K562 (cell line): ENCODE results near the gene BCL2L13. TPM values are rescaled to one million over a fixed set of nuclear protein-coding genes. Genes with fewer than 3 reads are reported as not detected.
A peak's percentile ranks its signal among the peaks of the same experiment; 100 is the strongest.

Experiments
- ATAC-seq: fragments of 200-7000 bp; cut with Tn5 transposase; 3 replicates; pipeline ENCODE4 v1.9.1; 2020; ENCODE audit warnings: moderate library complexity
- BruUV-seq: library from RNA; stranded (reverse); fragments of 400-500 nt; replicated peaks from 2 replicates; lab custom pipeline; 2021; lab: Mats Ljungman, UMichigan
- CTCF ChIA-PET: fragments of 300-600 bp; formaldehyde crosslinking; extraction: SDS; loops from one replicate; lab custom pipeline; 2021; ENCODE audit warnings: low intra/inter-chr PET ratio; lab: Yijun Ruan, JAX
- POLR2A ChIA-PET: fragments of 300-600, 350-650 bp; sonication (Branson Sonifier 250); formaldehyde crosslinking; extraction: SDS; loops from one replicate; lab custom pipeline; 2021; ENCODE audit warnings: antibody characterized with exemption, inconsistent platforms; lab: Yijun Ruan, JAX
- DNase-seq, 4 experiments: peaks; one replicate each; pipeline versions ENCODE4 v3.0.0 to v3.0.0-alpha.2; 2011 to 2018; ENCODE audit warnings: low spot score in 3 of 4, mixed read lengths in 3 of 4; ENCODE audit errors: extremely low read depth in 1 of 4
- FAIRE-seq: peaks from 2 replicates; lab custom pipeline; 2011; peaks lifted over from hg19 to GRCh38; lab: Jason Lieb, UNC
- H2AFZ ChIP-seq: 2 replicates; pipeline ENCODE4 v1.6.0; 2011; ENCODE audit warnings: low read depth, low read length, control low read depth, inconsistent platforms
- H3K27ac ChIP-seq: fragments of 200-600 bp; 3 replicates; pipeline ENCODE4 v1.8.0; 2011; ENCODE audit warnings: low read depth, mild to moderate bottlenecking, control low read depth, inconsistent platforms, low read length, moderate library complexity, mixed read lengths; ENCODE audit errors: extremely low read depth
- H3K27me3 ChIP-seq, 2 experiments: fragments of 300-600 bp in 1 of 2; 2 replicates in 1 of 2; 3 replicates in 1 of 2; pipeline versions ENCODE4 v1.6.0 to v1.8.0; 2011; ENCODE audit warnings: inconsistent platforms in 2 of 2, low read length in 2 of 2, mild to moderate bottlenecking in 1 of 2, mixed read lengths in 1 of 2, moderate library complexity in 1 of 2; ENCODE audit not compliant: control insufficient read depth in 2 of 2, insufficient read depth in 2 of 2
- H3K36me3 ChIP-seq: fragments of 300-600 bp; 3 replicates; pipeline ENCODE4 v1.8.0; 2011; ENCODE audit warnings: mild to moderate bottlenecking, low read length, inconsistent platforms; ENCODE audit not compliant: control insufficient read depth, insufficient read depth
- H3K4me1 ChIP-seq, 2 experiments: fragments of 200-600 bp in 1 of 2; replicated peaks in 1 of 2; 2 replicates in 1 of 2; 3 replicates in 1 of 2; pipeline versions ENCODE4 v1.5.1 to v1.8.0; 2011; ENCODE audit warnings: inconsistent platforms in 2 of 2, low read length in 2 of 2, mild to moderate bottlenecking in 1 of 2, mixed read lengths in 1 of 2, moderate library complexity in 1 of 2; ENCODE audit not compliant: control insufficient read depth in 2 of 2, insufficient read depth in 2 of 2
- H3K4me2 ChIP-seq: 2 replicates; pipeline ENCODE4 v1.6.1; 2011; ENCODE audit warnings: low read length, control low read depth, inconsistent platforms, mixed read lengths; ENCODE audit not compliant: insufficient read depth
- H3K4me3 ChIP-seq: fragments of 200-600 bp; sonication (generic), shearing (Covaris generic); 2 replicates; pipeline ENCODE4 v1.5.1; 2016; ENCODE audit warnings: control low read depth, inconsistent platforms
- H3K79me2 ChIP-seq: fragments of 200-600 bp; 3 replicates; pipeline ENCODE4 v1.8.0; 2011; ENCODE audit warnings: low read length, inconsistent platforms; ENCODE audit not compliant: control insufficient read depth, insufficient read depth
- H3K9ac ChIP-seq, 2 experiments: 2 replicates each; pipeline versions ENCODE4 v1.6.0 to v1.6.1; 2011; ENCODE audit warnings: low read depth in 2 of 2, low read length in 2 of 2, control low read depth in 1 of 2, inconsistent platforms in 1 of 2, mild to moderate bottlenecking in 1 of 2, mixed read lengths in 1 of 2; ENCODE audit not compliant: insufficient read depth in 1 of 2
- H3K9me1 ChIP-seq: one replicate; pipeline ENCODE4 v1.6.0; 2011; ENCODE audit warnings: inconsistent platforms, mild to moderate bottlenecking, low read length, moderate library complexity; ENCODE audit not compliant: control insufficient read depth, insufficient read depth
- H3K9me3 ChIP-seq: replicated peaks from 2 replicates; pipeline ENCODE4 v1.5.1; 2011; ENCODE audit warnings: low read depth, low read length, inconsistent platforms; ENCODE audit not compliant: control insufficient read depth, insufficient read depth
- H4K20me1 ChIP-seq: replicated peaks from 2 replicates; pipeline ENCODE4 v1.6.1; 2011; ENCODE audit warnings: low read length, inconsistent platforms, mixed read lengths; ENCODE audit not compliant: control insufficient read depth, insufficient read depth
- MYNN ChIP-seq, 2 experiments: sonication (generic); formaldehyde crosslinking in 1 of 2; IDR thresholded peaks; 2 replicates each; pipeline versions ENCODE4 v1.5.0 to v1.6.1; 2016 to 2020; ENCODE audit warnings: antibody characterized with exemption in 1 of 2, missing genetic modification reagents in 1 of 2
- POLR2A ChIP-seq: fragments of 450-650 bp; conservative IDR thresholded peaks from 2 replicates; pipeline ENCODE4 v1.6.1; 2016
- THRA ChIP-seq: fragments of 450-650 bp; IDR thresholded peaks from 2 replicates; pipeline ENCODE4 v1.6.1; 2017; ENCODE audit warnings: mild to moderate bottlenecking, moderate library complexity
- WGBS: fragments of 100-300 bp; shearing (Covaris generic); methylation state at CpG from one replicate; pipeline ENCODE4 v1.1.6; 2016; ENCODE audit warnings: low coverage, mixed read lengths; ENCODE audit not compliant: insufficient coverage; ENCODE audit errors: missing lambda C conversion rate; 5-methylcytosine and 5-hydroxymethylcytosine counted together
- in situ Hi-C: fragments of 300-500 bp; cut with MboI; formaldehyde crosslinking; loops from 4 replicates; pipeline ENCODE4 v1.15.0; 2018; ENCODE audit warnings: inconsistent platforms, mixed read lengths
- intact Hi-C: fragments of 100-400 bp; cut with micrococcal nuclease; formaldehyde crosslinking; loops from 2 replicates; pipeline ENCODE4 v1.14.2; 2022
- polyA plus RNA-seq, 8 experiments: library from polyadenylated mRNA; depleted of rRNA in 4 of 8; stranded (reverse) in 5 of 8; unstranded in 3 of 8; fragments of >200 nt; fragmentation: Nextera tagmentation in 2 of 8; fragmentation: Illumina TruSeq in 1 of 8; extraction: Ambion mirVana in 2 of 8; extraction: Trizol in 1 of 8; gene quantifications; 2 replicates each; pipeline versions ENCODE4 v1.2.1 to v1.2.3, GENCODE V29; 2011 to 2014; ENCODE audit warnings: inconsistent platforms in 1 of 8, missing spikeins in 1 of 8
- total RNA-seq, 7 experiments: library from RNA; depleted of rRNA in 6 of 7; stranded (reverse); fragments of >200 nt in 6 of 7; fragmentation: Illumina TruSeq in 2 of 7; extraction: Trizol in 2 of 7; gene quantifications; 2 replicates each; pipeline versions ENCODE4 v1.2.1 to v1.2.3, GENCODE V29; 2011 to 2021; ENCODE audit warnings: low replicate concordance in 1 of 7
- TF ChIP-seq, protein P1 (sequence below), 2 experiments: fragments of 450-650 bp; conservative IDR thresholded peaks; 2 replicates each; pipeline ENCODE4 v1.6.1; 2017; ENCODE audit warnings: mild to moderate bottlenecking in 2 of 2, moderate library complexity in 2 of 2

The BCL2L13 gene
- total and polyA plus RNA-seq, 9 of the 15 experiments (the other 6 are each of a cell fraction or from before 2014, with no cell fraction given) = 41.5 to 63.4 (median 56.5) TPM

DNA sequence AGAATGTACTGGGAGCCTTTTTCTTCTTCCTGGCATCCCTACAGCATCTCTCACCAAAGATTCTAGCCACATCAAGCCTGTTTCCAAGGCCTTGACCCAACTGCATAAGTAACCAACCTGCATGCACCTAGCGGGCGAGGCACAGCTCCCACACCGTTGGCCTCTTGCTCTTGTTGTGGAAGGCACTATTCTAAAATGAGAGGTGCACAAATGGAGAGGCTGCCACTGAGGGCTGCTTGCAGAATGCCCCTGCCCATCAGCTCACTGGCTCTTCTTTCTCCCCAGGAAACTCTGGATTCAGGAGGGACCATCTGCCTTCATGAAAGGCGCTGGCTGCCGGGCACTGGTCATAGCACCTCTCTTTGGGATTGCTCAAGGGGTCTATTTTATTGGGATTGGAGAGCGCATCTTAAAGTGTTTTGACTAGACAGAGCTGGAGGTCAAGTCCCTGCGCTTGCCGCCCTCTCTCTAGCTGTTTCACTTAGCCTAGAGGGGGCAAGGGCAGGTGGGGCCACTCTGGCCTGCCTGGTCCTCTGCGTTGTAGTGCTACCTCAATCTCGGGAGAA, 48.7 kb upstream of the BCL2L13 start:
- no peak for FAIRE-seq
- POLR2A ChIA-PET = interaction anchor here (1.2 to 1.6 kb wide), 4 partner anchors 8 to 19 kb away, joined by 3 to 5 read pairs (median 4); no protein-coding TSS in a partner anchor

More for the DNA sequence above, 48.7 kb upstream of the BCL2L13 start:
- CTCF ChIA-PET = no interaction called here
- Histone ChIP-seq H3K9me1 (no peaks in the 10 kb centered on the region), H3K4me1 (no peaks in the 10 kb centered on the region), H3K27me3 (peaks cover 0 to 1% of the 10 kb centered on the region in 2 experiments; a peak in 2 of 5 replicates), H3K9me3 (no peaks in the 10 kb centered on the region), H3K36me3 (peaks cover 48% of the 10 kb centered on the region), H3K9ac (no peak overlapping the region), H2AFZ (no peak overlapping the region), H3K79me2 (no peaks in the 10 kb centered on the region), H3K27ac (no peak overlapping the region), H3K4me2 (no peak overlapping the region), H4K20me1 (no peaks in the 10 kb centered on the region), H3K4me3 (no peak overlapping the region)
- peak; percentile 32; the same call in 1 of the 2 replicates for TF ChIP-seq MYNN (IDR thresholded peaks at IDR 0.05)
- no peak for TF ChIP-seq MYNN (CRISPR knock-in tag; IDR thresholded peaks at IDR 0.05)
- no peak for TF ChIP-seq THRA
- TF ChIP-seq, protein P1, sequence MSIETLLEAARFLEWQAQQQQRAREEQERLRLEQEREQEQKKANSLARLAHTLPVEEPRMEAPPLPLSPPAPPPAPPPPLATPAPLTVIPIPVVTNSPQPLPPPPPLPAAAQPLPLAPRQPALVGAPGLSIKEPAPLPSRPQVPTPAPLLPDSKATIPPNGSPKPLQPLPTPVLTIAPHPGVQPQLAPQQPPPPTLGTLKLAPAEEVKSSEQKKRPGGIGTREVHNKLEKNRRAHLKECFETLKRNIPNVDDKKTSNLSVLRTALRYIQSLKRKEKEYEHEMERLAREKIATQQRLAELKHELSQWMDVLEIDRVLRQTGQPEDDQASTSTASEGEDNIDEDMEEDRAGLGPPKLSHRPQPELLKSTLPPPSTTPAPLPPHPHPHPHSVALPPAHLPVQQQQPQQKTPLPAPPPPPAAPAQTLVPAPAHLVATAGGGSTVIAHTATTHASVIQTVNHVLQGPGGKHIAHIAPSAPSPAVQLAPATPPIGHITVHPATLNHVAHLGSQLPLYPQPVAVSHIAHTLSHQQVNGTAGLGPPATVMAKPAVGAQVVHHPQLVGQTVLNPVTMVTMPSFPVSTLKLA (conservative IDR thresholded peaks at IDR 0.05) = no peak
- 0 out of 2 replicates have a peak, but pooled peaks have one; percentile 24 for TF ChIP-seq POLR2A
- BruUV-seq = no TSS peak
- in situ Hi-C loops (no loop called here), intact Hi-C loops (no loop called here)
- WGBS = 84% methylated on average over 10 of the region's 10 CpGs
- no peak for DNase-seq
- peak; percentile 13; the same call in 1 of the 3 replicates for ATAC-seq
